ENCODE measurements around the gene NUMA1.

Gene NUMA1

DNA sequence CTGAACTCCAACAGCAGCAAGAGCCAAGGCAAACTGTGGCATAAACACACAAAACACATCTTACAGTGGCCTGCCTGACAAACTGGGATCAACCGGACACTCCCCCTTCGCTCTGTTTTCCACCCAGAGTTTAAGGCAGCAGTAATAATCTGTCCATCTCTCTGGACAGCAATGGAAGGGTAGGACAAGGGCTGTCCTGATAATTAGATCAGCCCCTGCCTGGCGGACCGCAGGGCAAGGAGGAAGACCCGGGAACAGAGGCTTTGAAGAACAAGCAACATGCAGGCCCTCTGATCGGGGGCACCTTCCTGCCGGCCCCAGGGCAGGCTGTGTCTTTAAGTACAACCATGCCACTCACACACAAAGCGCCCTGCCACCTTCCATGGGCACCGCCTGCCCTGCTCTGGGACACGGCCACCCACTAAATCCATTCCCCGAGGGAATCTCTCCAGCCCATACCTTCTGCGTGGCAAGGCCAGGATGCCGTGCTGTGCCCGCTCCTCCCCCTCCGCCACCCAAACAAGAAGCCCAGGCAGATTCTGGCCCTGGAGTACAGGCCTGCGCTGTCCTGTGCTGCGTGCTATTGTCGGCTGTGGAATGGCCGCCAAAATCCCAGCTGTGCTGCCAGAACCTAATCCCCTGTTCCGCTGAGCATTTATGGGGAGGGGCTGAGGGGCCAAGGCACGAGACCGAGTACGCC lies 38.8 kb downstream of the NUMA1 start:
- Histone ChIP-seq H3K9ac (ENCODE audit: low read depth in 1 of 2, low read length in 2 of 2) (peak overlapping the region; percentile 84), H3K27ac (ENCODE audit: low read depth in 2 of 2, low read length in 2 of 2) (peak overlapping the region; percentile 89 to 97), H3K9me3 (ENCODE audit: control insufficient read depth in 2 of 2, low read length in 2 of 2) (no peaks in the 10 kb centered on the region), H3K4me3 (ENCODE audit: low read length in 2 of 2) (peak overlapping the region; percentile 78 to 89), H3K36me3 (ENCODE audit: control insufficient read depth in 2 of 2, insufficient read depth in 2 of 2, low read length in 2 of 2) (no peaks in the 10 kb centered on the region), H3K4me1 (ENCODE audit: control insufficient read depth in 2 of 2, insufficient read depth in 2 of 2, low read length in 2 of 2) (peaks cover 42 to 49% of the 10 kb centered on the region in 2 donors), H3K27me3 (ENCODE audit: control insufficient read depth in 2 of 2, insufficient read depth in 2 of 2, low read length in 2 of 2) (no peaks in the 10 kb centered on the region)

DNA sequence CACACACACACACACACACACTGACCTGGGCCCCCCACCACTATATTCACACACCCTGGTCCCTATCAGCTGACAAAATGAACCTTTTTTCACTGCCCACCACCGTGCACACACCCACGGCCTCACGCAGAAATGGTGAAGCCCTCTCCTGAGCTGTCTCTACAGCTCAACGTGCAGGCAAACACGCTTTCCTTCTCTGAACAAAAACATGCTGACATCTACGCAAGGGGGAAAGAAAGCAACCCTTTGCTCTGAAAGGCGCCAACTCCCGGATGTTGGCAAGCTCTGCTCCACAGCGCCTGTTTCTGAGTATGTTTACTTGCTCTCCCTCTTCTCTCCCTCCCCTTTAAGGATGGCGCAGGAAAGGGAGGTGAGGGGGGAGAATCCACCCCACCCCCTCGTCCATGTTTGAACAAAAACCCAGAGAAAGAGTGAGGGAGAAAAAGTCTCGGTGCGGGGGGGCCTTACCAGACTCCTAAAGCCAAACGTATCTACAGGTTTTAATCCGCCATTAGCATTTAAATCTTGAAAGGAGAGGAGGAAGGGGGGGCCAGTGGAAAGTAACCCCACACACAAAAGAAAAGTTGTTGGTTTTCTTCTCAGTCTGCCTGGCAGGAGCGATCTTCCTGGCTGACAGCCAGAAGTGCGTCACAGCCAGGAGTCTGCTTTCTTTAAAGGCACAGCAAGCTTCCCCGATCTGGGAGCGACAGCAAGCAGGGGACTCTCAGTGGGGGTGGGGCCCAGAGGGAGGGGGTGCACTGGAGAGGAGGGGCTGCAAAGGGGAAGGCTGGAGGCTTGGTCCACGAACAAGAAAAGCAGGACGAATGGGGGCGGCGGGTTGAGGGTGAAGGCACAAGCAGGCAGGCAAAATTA lies 39.6 kb downstream of the NUMA1 start:
- no peaks in the 10 kb centered on the region for H3K27me3 ChIP-seq (ENCODE audit: control insufficient read depth in 2 of 2, insufficient read depth in 2 of 2, low read length in 2 of 2)
- peak overlapping the region; percentile 84 for H3K9ac ChIP-seq (ENCODE audit: low read depth in 1 of 2, low read length in 2 of 2)
- peak overlapping the region; percentile 78 to 89 for H3K4me3 ChIP-seq (ENCODE audit: low read length in 2 of 2)
- H3K36me3 ChIP-seq (ENCODE audit: control insufficient read depth in 2 of 2, insufficient read depth in 2 of 2, low read length in 2 of 2): peaks cover 2 to 4% of the 10 kb centered on the region in 2 donors
- peaks cover 42 to 51% of the 10 kb centered on the region in 2 donors for H3K4me1 ChIP-seq (ENCODE audit: control insufficient read depth in 2 of 2, insufficient read depth in 2 of 2, low read length in 2 of 2)
- no peaks in the 10 kb centered on the region for H3K9me3 ChIP-seq (ENCODE audit: control insufficient read depth in 2 of 2, low read length in 2 of 2)
- H3K27ac ChIP-seq (ENCODE audit: low read depth in 2 of 2, low read length in 2 of 2): peak overlapping the region; percentile 89 to 97

DNA sequence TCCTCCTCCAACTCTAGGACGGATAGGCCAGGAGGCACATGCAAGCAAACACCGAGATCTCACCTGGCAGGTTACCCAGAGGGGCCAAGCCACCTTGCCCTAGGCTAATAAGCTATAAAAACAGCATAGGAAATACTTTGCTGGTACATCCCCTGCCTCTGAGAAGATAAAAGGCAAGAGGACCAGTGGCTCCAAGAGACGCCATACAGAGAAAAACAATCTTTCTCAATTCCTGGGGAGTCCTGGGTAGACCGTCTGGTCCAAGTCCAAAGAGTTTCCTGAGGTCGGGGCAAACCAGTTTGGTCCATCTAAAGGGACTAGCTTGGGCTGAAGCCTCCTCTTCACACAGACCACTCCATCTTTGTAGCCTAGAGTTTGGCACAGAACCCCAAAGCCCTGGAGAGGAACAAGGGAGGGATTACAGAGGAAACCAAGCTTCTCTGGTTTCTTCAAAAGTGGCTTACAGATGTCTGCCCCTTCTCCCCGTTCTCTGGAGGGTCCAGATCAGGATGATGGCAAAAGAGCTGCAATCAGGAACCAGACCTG lies 40.4 kb downstream of the NUMA1 start:
- Histone ChIP-seq H3K9me3 (ENCODE audit: control insufficient read depth in 2 of 2, low read length in 2 of 2) (no peaks in the 10 kb centered on the region), H3K4me1 (ENCODE audit: control insufficient read depth in 2 of 2, insufficient read depth in 2 of 2, low read length in 2 of 2) (peaks cover 42 to 51% of the 10 kb centered on the region in 2 donors), H3K27me3 (ENCODE audit: control insufficient read depth in 2 of 2, insufficient read depth in 2 of 2, low read length in 2 of 2) (no peaks in the 10 kb centered on the region), H3K36me3 (ENCODE audit: control insufficient read depth in 2 of 2, insufficient read depth in 2 of 2, low read length in 2 of 2) (peaks cover 5 to 7% of the 10 kb centered on the region in 2 donors), H3K27ac (ENCODE audit: low read depth in 2 of 2, low read length in 2 of 2) (peak overlapping the region; percentile 89 to 97), H3K4me3 (ENCODE audit: low read length in 2 of 2) (peak overlapping the region; percentile 78 to 89), H3K9ac (ENCODE audit: low read depth in 1 of 2, low read length in 2 of 2) (peak overlapping the region; percentile 84)

DNA sequence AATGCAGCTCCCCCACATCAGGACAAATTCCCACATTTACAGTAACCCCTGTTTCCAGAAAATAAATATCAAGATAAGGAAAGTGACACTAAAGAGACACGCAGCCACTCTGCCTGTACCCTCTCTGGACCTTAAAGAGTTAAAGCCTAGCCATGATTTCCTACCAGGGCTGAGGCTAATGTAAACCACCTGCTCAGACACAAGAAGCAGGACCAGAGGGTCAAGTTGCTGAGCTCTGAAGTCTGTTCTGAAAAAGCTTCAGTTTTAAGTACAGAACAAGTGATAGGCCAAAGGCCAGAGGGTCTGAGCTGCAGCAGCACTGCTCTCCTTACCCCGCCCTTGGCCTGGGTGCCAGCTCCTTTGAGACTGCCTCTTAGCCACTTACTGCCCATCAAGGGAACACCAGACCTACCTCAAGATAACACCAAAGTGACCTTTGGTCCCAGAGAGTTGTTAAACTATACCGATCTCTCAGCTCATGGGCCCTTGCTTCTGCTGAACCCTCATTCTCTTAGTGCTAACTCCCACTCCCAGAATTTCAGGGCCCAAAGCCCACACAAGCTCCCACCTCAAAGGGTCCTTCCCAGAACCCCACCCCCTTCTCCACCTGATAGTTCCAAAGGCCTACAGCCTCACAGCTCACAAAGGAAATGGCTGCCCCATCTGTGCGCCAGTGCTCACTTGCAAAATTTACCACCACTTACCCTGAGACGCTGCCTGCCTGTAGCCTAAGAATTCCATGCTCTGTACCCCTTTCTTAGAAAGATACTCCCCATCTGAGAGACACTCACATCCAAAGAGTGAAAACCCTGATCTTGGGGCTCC lies 41.1 kb downstream of the NUMA1 start:
- H3K4me1 ChIP-seq (ENCODE audit: control insufficient read depth in 2 of 2, insufficient read depth in 2 of 2, low read length in 2 of 2): peaks cover 42 to 51% of the 10 kb centered on the region in 2 donors
- no peaks in the 10 kb centered on the region for H3K9me3 ChIP-seq (ENCODE audit: control insufficient read depth in 2 of 2, low read length in 2 of 2)
- peak overlapping the region; percentile 89 to 97 for H3K27ac ChIP-seq (ENCODE audit: low read depth in 2 of 2, low read length in 2 of 2)
- H3K36me3 ChIP-seq (ENCODE audit: control insufficient read depth in 2 of 2, insufficient read depth in 2 of 2, low read length in 2 of 2): peaks cover 5 to 10% of the 10 kb centered on the region in 2 donors
- H3K4me3 ChIP-seq (ENCODE audit: low read length in 2 of 2): peak overlapping the region; percentile 78 to 89
- H3K27me3 ChIP-seq (ENCODE audit: control insufficient read depth in 2 of 2, insufficient read depth in 2 of 2, low read length in 2 of 2): no peaks in the 10 kb centered on the region
- peak overlapping the region; percentile 84 for H3K9ac ChIP-seq (ENCODE audit: low read depth in 1 of 2, low read length in 2 of 2)

DNA sequence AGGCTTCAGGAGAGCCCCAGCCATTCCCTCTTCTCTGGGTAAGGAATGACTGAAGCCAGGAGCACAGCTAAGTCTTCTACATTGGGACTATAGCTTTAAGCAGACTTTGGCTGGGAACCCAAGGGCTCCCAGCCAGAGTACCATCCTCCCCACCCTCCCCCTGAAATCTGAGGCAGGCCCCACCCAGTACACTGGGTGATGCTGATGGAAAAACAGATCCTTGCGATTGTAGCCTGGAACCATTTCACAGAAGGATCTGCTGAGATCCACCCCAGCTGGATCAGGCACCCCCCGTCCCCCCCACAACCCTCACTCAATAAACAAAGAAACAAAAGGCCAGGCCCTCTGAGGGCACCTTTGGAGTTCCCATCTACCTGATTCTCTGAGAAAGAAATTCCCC lies 41.9 kb downstream of the NUMA1 start:
- Histone ChIP-seq H3K9me3 (ENCODE audit: control insufficient read depth in 2 of 2, low read length in 2 of 2) (no peaks in the 10 kb centered on the region), H3K9ac (ENCODE audit: low read depth in 1 of 2, low read length in 2 of 2) (peak overlapping the region; percentile 84), H3K4me3 (ENCODE audit: low read length in 2 of 2) (peak overlapping the region; percentile 78 to 89), H3K36me3 (ENCODE audit: control insufficient read depth in 2 of 2, insufficient read depth in 2 of 2, low read length in 2 of 2) (peaks cover 5 to 18% of the 10 kb centered on the region in 2 donors), H3K27ac (ENCODE audit: low read depth in 2 of 2, low read length in 2 of 2) (peak overlapping the region; percentile 89 to 97), H3K4me1 (ENCODE audit: control insufficient read depth in 2 of 2, insufficient read depth in 2 of 2, low read length in 2 of 2) (peaks cover 42 to 51% of the 10 kb centered on the region in 2 donors), H3K27me3 (ENCODE audit: control insufficient read depth in 2 of 2, insufficient read depth in 2 of 2, low read length in 2 of 2) (no peaks in the 10 kb centered on the region)

DNA sequence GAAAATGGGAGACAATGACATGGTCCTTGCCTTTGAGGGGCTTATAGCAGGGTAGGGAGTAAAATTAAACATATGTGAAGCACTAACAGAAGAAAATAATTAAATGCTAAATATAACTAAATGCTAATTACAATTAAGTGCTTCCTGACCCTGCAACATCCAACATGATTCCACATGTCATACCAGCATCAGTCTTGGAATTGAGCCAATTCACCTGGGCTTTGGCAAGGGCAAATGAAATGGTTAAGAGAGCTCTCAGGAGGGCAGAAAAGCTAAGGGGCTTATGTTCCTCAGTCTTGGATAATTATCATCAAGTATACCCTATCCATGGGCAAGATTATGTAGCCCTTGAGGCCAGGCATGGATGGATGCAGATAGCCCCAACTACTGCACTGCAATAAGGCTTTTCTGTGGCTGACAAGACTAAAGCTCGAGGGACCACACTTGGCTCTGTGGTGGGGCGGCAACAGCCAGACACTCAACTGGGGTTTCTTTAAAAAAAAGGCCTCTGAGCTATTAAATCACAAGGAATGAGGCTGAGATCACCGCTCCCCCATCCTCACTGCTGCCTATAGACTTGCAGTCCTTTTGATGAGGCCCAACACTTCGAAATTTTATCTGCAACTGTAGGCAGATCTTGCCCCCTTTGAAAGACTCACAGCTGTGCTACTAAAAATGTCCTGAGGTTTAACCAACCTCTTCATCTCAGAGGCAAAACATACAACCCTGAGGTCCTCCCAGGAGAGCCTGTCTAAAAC lies 42.6 kb downstream of the NUMA1 start:
- H3K27me3 ChIP-seq (ENCODE audit: control insufficient read depth in 2 of 2, insufficient read depth in 2 of 2, low read length in 2 of 2): no peaks in the 10 kb centered on the region
- peaks cover 39 to 48% of the 10 kb centered on the region in 2 donors for H3K4me1 ChIP-seq (ENCODE audit: control insufficient read depth in 2 of 2, insufficient read depth in 2 of 2, low read length in 2 of 2)
- peaks cover 11 to 26% of the 10 kb centered on the region in 2 donors for H3K36me3 ChIP-seq (ENCODE audit: control insufficient read depth in 2 of 2, insufficient read depth in 2 of 2, low read length in 2 of 2)
- no peak overlapping the region for H3K9ac ChIP-seq (ENCODE audit: low read depth in 1 of 2, low read length in 2 of 2)
- no peaks in the 10 kb centered on the region for H3K9me3 ChIP-seq (ENCODE audit: control insufficient read depth in 2 of 2, low read length in 2 of 2)
- peak overlapping the region in 1 of 2 donors; percentile 89 for H3K4me3 ChIP-seq (ENCODE audit: low read length in 2 of 2)
- H3K27ac ChIP-seq (ENCODE audit: low read depth in 2 of 2, low read length in 2 of 2): peak overlapping the region; percentile 89 to 97

DNA sequence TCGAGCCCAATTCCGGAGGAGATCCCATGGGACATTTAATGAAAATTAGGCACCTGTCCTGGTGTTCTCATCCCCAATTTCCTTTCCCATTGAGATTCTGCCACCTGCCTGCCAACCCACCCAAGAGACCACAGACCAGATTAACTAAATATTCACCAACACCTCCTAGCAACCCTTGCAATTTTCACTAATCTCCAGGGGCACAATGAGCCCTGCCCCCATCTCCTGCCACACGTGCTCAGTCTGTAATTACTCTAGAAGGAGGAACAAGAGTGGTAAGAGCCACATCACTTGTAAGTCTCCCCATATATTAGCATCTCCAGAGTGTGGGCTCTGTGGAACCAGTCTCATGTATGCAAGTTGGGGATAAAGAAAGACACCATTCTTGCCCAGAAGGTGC lies 43.7 kb downstream of the NUMA1 start:
- Histone ChIP-seq H3K36me3 (ENCODE audit: control insufficient read depth in 2 of 2, insufficient read depth in 2 of 2, low read length in 2 of 2) (peaks cover 17 to 31% of the 10 kb centered on the region in 2 donors), H3K27ac (ENCODE audit: low read depth in 2 of 2, low read length in 2 of 2) (no peak overlapping the region), H3K4me3 (ENCODE audit: low read length in 2 of 2) (no peak overlapping the region), H3K4me1 (ENCODE audit: control insufficient read depth in 2 of 2, insufficient read depth in 2 of 2, low read length in 2 of 2) (peaks cover 28 to 37% of the 10 kb centered on the region in 2 donors), H3K9me3 (ENCODE audit: control insufficient read depth in 2 of 2, low read length in 2 of 2) (no peaks in the 10 kb centered on the region), H3K27me3 (ENCODE audit: control insufficient read depth in 2 of 2, insufficient read depth in 2 of 2, low read length in 2 of 2) (no peaks in the 10 kb centered on the region), H3K9ac (ENCODE audit: low read depth in 1 of 2, low read length in 2 of 2) (no peak overlapping the region)

DNA sequence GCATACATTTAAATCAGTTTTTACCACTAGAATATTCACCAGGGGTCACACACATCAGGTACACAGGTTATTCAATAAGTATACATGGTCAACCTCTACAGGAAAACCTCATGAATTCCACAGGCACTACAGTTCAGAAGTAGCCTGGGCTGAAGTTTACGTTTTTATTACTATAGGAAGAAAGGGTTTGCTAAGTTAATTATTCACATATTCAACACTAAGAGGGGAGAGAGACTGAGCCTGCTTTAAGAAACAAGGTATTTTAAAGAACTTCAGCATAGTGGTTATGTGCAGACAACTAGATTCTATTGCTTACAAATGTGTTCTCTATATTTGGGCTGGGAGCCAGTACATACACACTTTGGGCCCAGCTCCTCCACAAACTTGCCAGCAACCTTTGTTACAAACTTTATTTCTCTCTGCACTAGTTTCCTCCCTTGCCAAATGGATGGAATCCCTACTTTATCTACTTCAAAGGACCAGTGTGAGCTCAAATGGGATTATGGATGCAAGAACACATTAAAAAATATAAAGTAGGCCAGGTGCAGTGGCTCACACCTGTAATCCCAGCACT lies 49.8 kb downstream of the NUMA1 start:
- H3K9me3 ChIP-seq (ENCODE audit: control insufficient read depth in 2 of 2, low read length in 2 of 2): no peaks in the 10 kb centered on the region
- H3K4me3 ChIP-seq (ENCODE audit: low read length in 2 of 2): no peak overlapping the region
- H3K27me3 ChIP-seq (ENCODE audit: control insufficient read depth in 2 of 2, insufficient read depth in 2 of 2, low read length in 2 of 2): no peaks in the 10 kb centered on the region
- H3K36me3 ChIP-seq (ENCODE audit: control insufficient read depth in 2 of 2, insufficient read depth in 2 of 2, low read length in 2 of 2): peaks cover 40 to 55% of the 10 kb centered on the region in 2 donors
- no peak overlapping the region for H3K27ac ChIP-seq (ENCODE audit: low read depth in 2 of 2, low read length in 2 of 2)
- H3K9ac ChIP-seq (ENCODE audit: low read depth in 1 of 2, low read length in 2 of 2): no peak overlapping the region
- peaks cover 6 to 9% of the 10 kb centered on the region in 2 donors for H3K4me1 ChIP-seq (ENCODE audit: control insufficient read depth in 2 of 2, insufficient read depth in 2 of 2, low read length in 2 of 2)

DNA sequence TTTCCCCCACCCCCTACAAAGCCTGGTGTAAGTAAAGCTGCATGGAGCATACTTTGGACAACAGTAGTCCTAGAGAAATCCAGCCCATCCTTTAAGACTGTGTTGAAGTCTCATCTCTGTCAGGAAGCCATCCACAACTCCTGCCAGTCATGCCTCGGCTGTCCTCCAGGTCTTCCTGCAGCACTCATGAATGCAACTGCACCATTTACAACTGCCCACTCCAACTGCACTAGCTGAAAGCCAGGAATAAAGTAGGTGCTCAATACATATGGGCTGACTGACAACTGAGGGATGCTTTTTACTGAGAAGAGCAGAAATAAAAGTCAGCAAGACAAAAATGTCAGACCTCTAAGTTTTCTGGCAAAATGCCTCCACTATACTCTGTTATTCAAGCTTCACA lies 54.3 kb downstream of the NUMA1 start:
- no peaks in the 10 kb centered on the region for H3K9me3 ChIP-seq (ENCODE audit: control insufficient read depth in 2 of 2, low read length in 2 of 2)
- peaks cover 59 to 68% of the 10 kb centered on the region in 2 donors for H3K36me3 ChIP-seq (ENCODE audit: control insufficient read depth in 2 of 2, insufficient read depth in 2 of 2, low read length in 2 of 2)
- H3K4me1 ChIP-seq (ENCODE audit: control insufficient read depth in 2 of 2, insufficient read depth in 2 of 2, low read length in 2 of 2): peaks cover 9 to 12% of the 10 kb centered on the region in 2 donors
- no peak overlapping the region for H3K9ac ChIP-seq (ENCODE audit: low read depth in 1 of 2, low read length in 2 of 2)
- no peaks in the 10 kb centered on the region for H3K27me3 ChIP-seq (ENCODE audit: control insufficient read depth in 2 of 2, insufficient read depth in 2 of 2, low read length in 2 of 2)
- H3K27ac ChIP-seq (ENCODE audit: low read depth in 2 of 2, low read length in 2 of 2): no peak overlapping the region
- no peak overlapping the region for H3K4me3 ChIP-seq (ENCODE audit: low read length in 2 of 2)
